Right atrium auricular region (tissue), 2 donors: ENCODE measurements around the gene MS4A6E. TPM values are rescaled to one million over a fixed set of nuclear protein-coding genes. Genes with fewer than 3 reads are reported as not detected.

Source experiments
- DNase-seq: peaks from one replicate; pipeline ENCODE4 v3.0.0-alpha.2; 2019; ENCODE audit warnings: low spot score
- H3K27ac ChIP-seq, 2 donors: fragments of 200-600 bp; sonication (generic); 1 replicate in 1 of 2; 2 replicates in 1 of 2; pipeline ENCODE4 v1.5.1; 2016 to 2019
- H3K27me3 ChIP-seq, 2 donors: fragments of 200-600 bp; sonication (generic); one replicate each; pipeline versions ENCODE4 v1.5.1 to v1.6.0; 2017 to 2019
- H3K36me3 ChIP-seq: fragments of 200-600 bp; sonication (generic); one replicate; pipeline ENCODE4 v1.5.1; 2016
- H3K4me1 ChIP-seq, 2 donors: fragments of 200-600 bp; sonication (generic); one replicate each; pipeline versions ENCODE4 v1.5.1 to v1.6.0; 2017 to 2019
- H3K4me3 ChIP-seq, 2 donors: fragments of 200-600 bp; sonication (generic); 1 replicate in 1 of 2; 2 replicates in 1 of 2; pipeline ENCODE4 v1.5.1; 2017 to 2019; ENCODE audit warnings: mild to moderate bottlenecking in 1 of 2, moderate library complexity in 1 of 2
- H3K9me3 ChIP-seq, 2 donors: fragments of 200-600 bp; sonication (generic); one replicate each; pipeline ENCODE4 v1.5.1; 2019
- total RNA-seq, 2 donors: library from RNA; depleted of rRNA; stranded (reverse); fragments of >200 nt; gene quantifications; one replicate each; pipeline ENCODE4 v1.1.0, GENCODE V29; 2016
- TF ChIP-seq, protein P1 (sequence below), 2 donors: fragments of 200-600 bp; sonication (generic); IDR thresholded peaks; one replicate each; pipeline ENCODE4 v1.5.1; 2019; ENCODE audit warnings: antibody characterized with exemption in 2 of 2

MS4A6E gene
- total RNA-seq, 2 donors from 2014 or later = not detected

DNA sequence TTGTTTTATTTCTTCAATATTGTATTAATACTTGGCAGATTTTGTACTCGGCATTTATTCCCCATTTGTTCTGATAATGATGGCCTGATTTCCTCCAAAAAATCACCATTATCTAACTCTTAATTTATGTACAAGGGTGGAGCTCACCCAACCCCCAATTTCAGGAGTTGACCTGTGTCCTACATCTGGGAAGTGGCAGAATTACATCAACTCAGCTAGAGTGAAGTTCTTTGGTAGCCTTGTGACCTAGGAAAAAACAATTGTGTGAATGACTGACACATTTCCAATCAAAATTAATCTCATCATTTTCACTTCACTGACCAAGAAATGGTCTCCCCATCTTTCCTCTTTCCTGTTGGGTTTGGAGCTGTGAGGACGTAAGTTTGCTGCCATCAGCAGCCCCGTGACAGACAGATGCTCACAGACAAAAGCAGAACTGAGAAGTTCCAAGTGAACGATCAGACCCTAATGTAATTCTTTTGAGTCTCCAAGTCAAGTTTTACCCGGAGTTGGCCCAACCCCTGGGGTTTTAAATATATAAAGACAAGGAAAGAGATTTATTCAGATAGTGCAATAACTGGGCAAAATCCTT is 16.6 kb upstream of the MS4A6E start:
- H3K9me3 ChIP-seq = no peaks in the 10 kb centered on the region
- no peak overlapping the region for H3K27ac ChIP-seq
- no peaks in the 10 kb centered on the region for H3K27me3 ChIP-seq
- DNase-seq = no peak
- TF ChIP-seq, protein P1, sequence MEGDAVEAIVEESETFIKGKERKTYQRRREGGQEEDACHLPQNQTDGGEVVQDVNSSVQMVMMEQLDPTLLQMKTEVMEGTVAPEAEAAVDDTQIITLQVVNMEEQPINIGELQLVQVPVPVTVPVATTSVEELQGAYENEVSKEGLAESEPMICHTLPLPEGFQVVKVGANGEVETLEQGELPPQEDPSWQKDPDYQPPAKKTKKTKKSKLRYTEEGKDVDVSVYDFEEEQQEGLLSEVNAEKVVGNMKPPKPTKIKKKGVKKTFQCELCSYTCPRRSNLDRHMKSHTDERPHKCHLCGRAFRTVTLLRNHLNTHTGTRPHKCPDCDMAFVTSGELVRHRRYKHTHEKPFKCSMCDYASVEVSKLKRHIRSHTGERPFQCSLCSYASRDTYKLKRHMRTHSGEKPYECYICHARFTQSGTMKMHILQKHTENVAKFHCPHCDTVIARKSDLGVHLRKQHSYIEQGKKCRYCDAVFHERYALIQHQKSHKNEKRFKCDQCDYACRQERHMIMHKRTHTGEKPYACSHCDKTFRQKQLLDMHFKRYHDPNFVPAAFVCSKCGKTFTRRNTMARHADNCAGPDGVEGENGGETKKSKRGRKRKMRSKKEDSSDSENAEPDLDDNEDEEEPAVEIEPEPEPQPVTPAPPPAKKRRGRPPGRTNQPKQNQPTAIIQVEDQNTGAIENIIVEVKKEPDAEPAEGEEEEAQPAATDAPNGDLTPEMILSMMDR (IDR thresholded peaks at IDR 0.05) = no peak
- H3K36me3 ChIP-seq = no peaks in the 10 kb centered on the region
- H3K4me1 ChIP-seq = no peaks in the 10 kb centered on the region
- no peak overlapping the region for H3K4me3 ChIP-seq

GRCh38 chr11:60314635-60315321 is 12.3 kb upstream of the MS4A6E start:
- no peaks in the 10 kb centered on the region for H3K27me3 ChIP-seq
- H3K4me1 ChIP-seq = no peaks in the 10 kb centered on the region
- no peak for DNase-seq

DNA sequence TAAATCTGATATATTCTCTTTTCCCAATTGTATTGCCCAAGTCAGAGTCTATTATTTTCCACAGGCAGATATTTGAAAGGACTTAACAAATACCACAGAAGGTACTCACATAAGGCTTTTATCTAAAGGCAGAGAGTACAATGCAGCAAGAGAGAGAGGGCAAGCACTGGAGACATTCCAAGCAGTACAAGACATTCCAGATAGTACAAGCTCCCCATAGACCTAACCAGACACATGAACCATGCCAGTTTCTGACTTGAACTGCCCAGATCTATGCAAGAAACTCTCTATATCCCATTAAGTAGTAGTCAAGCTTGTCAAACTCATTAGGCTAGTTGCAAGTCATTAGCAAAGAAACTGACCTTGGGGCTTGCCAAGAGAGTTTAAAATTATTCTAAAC is 11.2 kb upstream of the MS4A6E start:
- Histone ChIP-seq H3K27me3 (no peaks in the 10 kb centered on the region), H3K36me3 (no peaks in the 10 kb centered on the region), H3K27ac (no peak overlapping the region), H3K9me3 (peaks cover 0 to 24% of the 10 kb centered on the region in 2 donors), H3K4me1 (no peaks in the 10 kb centered on the region), H3K4me3 (no peak overlapping the region)
- TF ChIP-seq, protein P1 (IDR thresholded peaks at IDR 0.05) = no peak
- DNase-seq = no peak

More at GRCh38 chr11:60314635-60315321, 12.3 kb upstream of the MS4A6E start:
- Histone ChIP-seq H3K36me3 (no peaks in the 10 kb centered on the region), H3K4me3 (no peak overlapping the region), H3K9me3 (peaks cover 0 to 13% of the 10 kb centered on the region in 2 donors), H3K27ac (no peak overlapping the region)
- TF ChIP-seq, protein P1 (IDR thresholded peaks at IDR 0.05) = no peak

GRCh38 chr11:60316317-60316716 is 10.7 kb upstream of the MS4A6E start:
- Histone ChIP-seq H3K4me3 (no peak overlapping the region), H3K36me3 (no peaks in the 10 kb centered on the region), H3K9me3 (peaks cover 0 to 29% of the 10 kb centered on the region in 2 donors), H3K4me1 (no peaks in the 10 kb centered on the region), H3K27me3 (no peaks in the 10 kb centered on the region), H3K27ac (no peak overlapping the region)
- no peak for DNase-seq
- TF ChIP-seq, protein P1 (IDR thresholded peaks at IDR 0.05) = no peak

GRCh38 chr11:60318726-60319125 is 8.3 kb upstream of the MS4A6E start:
- Histone ChIP-seq H3K9me3 (peaks cover 0 to 38% of the 10 kb centered on the region in 2 donors), H3K27me3 (no peaks in the 10 kb centered on the region), H3K27ac (no peak overlapping the region), H3K4me1 (no peaks in the 10 kb centered on the region), H3K36me3 (no peaks in the 10 kb centered on the region), H3K4me3 (no peak overlapping the region)
- TF ChIP-seq, protein P1 (IDR thresholded peaks at IDR 0.05) = no peak
- no peak for DNase-seq
